A549 (cell line): ENCODE measurements around the gene POLR3B. TPM values are rescaled to one million over a fixed set of nuclear protein-coding genes. Genes with fewer than 3 reads are reported as not detected.
A peak's percentile ranks its signal among the peaks of the same experiment; 100 is the strongest.

Experiments used
- ATAC-seq, 2 experiments: fragments of 200-7000 bp in 1 of 2; fragments of >200 bp in 1 of 2; cut with Nextera tagmentation in 1 of 2; cut with Tn5 transposase in 1 of 2; 3 replicates each; pipeline versions ENCODE4 v1.8.0 to v1.9.1; 2018 to 2020; ENCODE audit warnings: mild to moderate bottlenecking in 1 of 2, moderate library complexity in 1 of 2
- CTCF ChIA-PET: fragments of 300-600 bp; sonication (Branson Sonifier 250); formaldehyde crosslinking; extraction: SDS; loops from one replicate; lab custom pipeline; 2021; ENCODE audit warnings: antibody characterized with exemption, inconsistent platforms; lab: Yijun Ruan, JAX
- POLR2A ChIA-PET: fragments of 350-600 bp; formaldehyde crosslinking; extraction: SDS; loops from one replicate; lab custom pipeline; 2021; ENCODE audit warnings: antibody characterized with exemption, inconsistent platforms; lab: Yijun Ruan, JAX
- DNase-seq, 2 experiments: peaks; one replicate each; pipeline versions ENCODE4 v3.0.0 to v3.0.0-alpha.2; 2011 to 2016; ENCODE audit warnings: low read depth in 1 of 2, low spot score in 1 of 2
- FAIRE-seq: peaks from 2 replicates; lab custom pipeline; 2011; peaks lifted over from hg19 to GRCh38; lab: Jason Lieb, UNC
- H3K27ac ChIP-seq, 2 experiments: fragments of >200 bp; sonication (Bioruptor Twin); formaldehyde crosslinking; 3 replicates each; pipeline ENCODE4 v1.5.1; 2016 to 2017
- H3K4me1 ChIP-seq: fragments of >200 bp; sonication (Bioruptor Twin); formaldehyde crosslinking; 3 replicates; pipeline ENCODE4 v1.6.1; 2016
- H3K4me2 ChIP-seq: fragments of >200 bp; sonication (Bioruptor Twin); formaldehyde crosslinking; 3 replicates; pipeline ENCODE4 v1.6.1; 2016
- H3K4me3 ChIP-seq: fragments of >200 bp; sonication (Bioruptor Twin); formaldehyde crosslinking; 3 replicates; pipeline ENCODE4 v1.5.1; 2016
- H3K9me3 ChIP-seq: fragments of >200 bp; sonication (Bioruptor Twin); formaldehyde crosslinking; 3 replicates; pipeline ENCODE4 v1.6.1; 2016
- CEBPB ChIP-seq, 2 experiments: fragments of >200 bp in 1 of 2; sonication (Bioruptor Twin) in 1 of 2; formaldehyde crosslinking in 1 of 2; IDR thresholded peaks; 2 replicates each; pipeline ENCODE4 v1.6.1; 2012 to 2016
- CHD4 ChIP-seq: fragments of 200-600 bp; sonication (generic); IDR thresholded peaks from 2 replicates; pipeline ENCODE4 v1.6.1; 2016; ENCODE audit warnings: antibody characterized with exemption, mild to moderate bottlenecking, borderline replicate concordance
- EHF ChIP-seq: fragments of 250-450 bp; sonication (Bioruptor Pico); IDR thresholded peaks from 2 replicates; pipeline ENCODE4 v1.5.0; 2020; ENCODE audit warnings: mild to moderate bottlenecking
- EP300 ChIP-seq, 2 experiments: fragments of >200 bp; sonication (Bioruptor Twin); formaldehyde crosslinking; IDR thresholded peaks; 2 replicates in 1 of 2; 3 replicates in 1 of 2; pipeline ENCODE4 v1.6.1; 2016 to 2017
- HDAC2 ChIP-seq: fragments of 200-600 bp; sonication (generic); IDR thresholded peaks from 2 replicates; pipeline ENCODE4 v1.6.1; 2016
- HOXA7 ChIP-seq: fragments of 250-450 bp; sonication (Bioruptor Pico); IDR thresholded peaks from 2 replicates; pipeline ENCODE4 v1.5.0; 2020; ENCODE audit warnings: mild to moderate bottlenecking, moderate library complexity
- JUN ChIP-seq, 2 experiments: fragments of >200 bp; sonication (Bioruptor Twin); formaldehyde crosslinking; IDR thresholded peaks; 2 replicates in 1 of 2; 3 replicates in 1 of 2; pipeline ENCODE4 v1.6.1; 2016 to 2017
- KDM5A ChIP-seq: fragments of 200-600 bp; sonication (generic); IDR thresholded peaks from 2 replicates; pipeline ENCODE4 v1.6.1; 2016; ENCODE audit warnings: antibody characterized with exemption, mild to moderate bottlenecking
- MAZ ChIP-seq: fragments of 150-350 bp; IDR thresholded peaks from 2 replicates; pipeline ENCODE4 v1.6.1; 2014; ENCODE audit warnings: antibody characterized with exemption, low read depth, low read length, borderline replicate concordance
- MYC ChIP-seq: IDR thresholded peaks from 2 replicates; pipeline ENCODE4 v1.6.1; 2012; ENCODE audit warnings: mild to moderate bottlenecking, inconsistent platforms, low read length, improper control_type of control experiment, borderline replicate concordance
- NFE2L2 ChIP-seq: fragments of 150-350 bp; conservative IDR thresholded peaks from 2 replicates; pipeline ENCODE4 v1.6.1; 2014; ENCODE audit warnings: low read length
- NR3C1 ChIP-seq: fragments of >200 bp; sonication (Bioruptor Twin); formaldehyde crosslinking; IDR thresholded peaks from 3 replicates; pipeline ENCODE4 v1.6.1; 2017
- PHF8 ChIP-seq: fragments of 200-600 bp; sonication (generic); IDR thresholded peaks from 2 replicates; pipeline ENCODE4 v1.6.1; 2016; ENCODE audit warnings: low read depth, mild to moderate bottlenecking, antibody characterized with exemption, moderate library complexity, borderline replicate concordance
- RAD21 ChIP-seq, 2 experiments: fragments of >200 bp in 1 of 2; sonication (Bioruptor Twin) in 1 of 2; formaldehyde crosslinking in 1 of 2; IDR thresholded peaks in 1 of 2; conservative IDR thresholded peaks in 1 of 2; 2 replicates in 1 of 2; 3 replicates in 1 of 2; pipeline ENCODE4 v1.6.1; 2012 to 2018; ENCODE audit warnings: inconsistent platforms in 1 of 2
- RARB ChIP-seq: fragments of 250-450 bp; sonication (Bioruptor Pico); IDR thresholded peaks from 2 replicates; pipeline ENCODE4 v1.8.0; 2021; ENCODE audit warnings: mild to moderate bottlenecking, moderate library complexity
- RCOR1 ChIP-seq: fragments of 150-350 bp; IDR thresholded peaks from 2 replicates; pipeline ENCODE4 v1.6.1; 2014; ENCODE audit warnings: antibody characterized with exemption, low read length, low read depth
- RFX5 ChIP-seq: fragments of 450-650 bp; IDR thresholded peaks from 2 replicates; pipeline ENCODE4 v1.7.1; 2014; ENCODE audit warnings: antibody characterized with exemption, mild to moderate bottlenecking, moderate library complexity
- TFCP2L1 ChIP-seq: fragments of 250-450 bp; sonication (Bioruptor Pico); IDR thresholded peaks from 2 replicates; pipeline ENCODE4 v1.5.0; 2021; ENCODE audit warnings: mild to moderate bottlenecking
- TP53 ChIP-seq: fragments of 250-450 bp; sonication (Bioruptor Pico); IDR thresholded peaks from 2 replicates; pipeline ENCODE4 v1.5.0; 2021; ENCODE audit warnings: mild to moderate bottlenecking, moderate library complexity
- ZSCAN20 ChIP-seq: fragments of 250-450 bp; sonication (Bioruptor Pico); IDR thresholded peaks from 2 replicates; pipeline ENCODE4 v1.8.0; 2022; ENCODE audit warnings: mild to moderate bottlenecking, moderate library complexity
- WGBS: methylation state at CpG from one replicate; pipeline ENCODE4 v1.1.6; 2017; ENCODE audit errors: missing lambda C conversion rate; 5-methylcytosine and 5-hydroxymethylcytosine counted together
- polyA plus RNA-seq, 4 experiments: library from polyadenylated mRNA; depleted of rRNA in 3 of 4; stranded (reverse); fragments of >200 nt; fragmentation: RNase III in 1 of 4; extraction: RNeasy Plus Mini Kit Qiagen cat#74134 plus additional on column Dnase treatment in 1 of 4; gene quantifications; 2 replicates in 3 of 4; 3 replicates in 1 of 4; pipeline ENCODE4 v1.2.3, GENCODE V29; 2011 to 2017
- TF ChIP-seq, protein P1 (sequence below): fragments of 250-450 bp; sonication (Bioruptor Pico); IDR thresholded peaks from 2 replicates; pipeline ENCODE4 v1.5.0; 2021; ENCODE audit warnings: mild to moderate bottlenecking, moderate library complexity, borderline replicate concordance
- TF ChIP-seq, protein P2 (sequence below): fragments of >200 bp; sonication (Bioruptor Twin); formaldehyde crosslinking; IDR thresholded peaks from 3 replicates; pipeline ENCODE4 v1.6.1; 2016
- TF ChIP-seq, protein P3 (sequence below): fragments of 450-650 bp; IDR thresholded peaks from 2 replicates; pipeline ENCODE4 v1.6.1; 2014; ENCODE audit warnings: antibody characterized with exemption

The POLR3B gene
- polyA plus RNA-seq, 2 of the 4 experiments (the other 2 are of a cell fraction): 5.4 to 10.7 TPM

DNA sequence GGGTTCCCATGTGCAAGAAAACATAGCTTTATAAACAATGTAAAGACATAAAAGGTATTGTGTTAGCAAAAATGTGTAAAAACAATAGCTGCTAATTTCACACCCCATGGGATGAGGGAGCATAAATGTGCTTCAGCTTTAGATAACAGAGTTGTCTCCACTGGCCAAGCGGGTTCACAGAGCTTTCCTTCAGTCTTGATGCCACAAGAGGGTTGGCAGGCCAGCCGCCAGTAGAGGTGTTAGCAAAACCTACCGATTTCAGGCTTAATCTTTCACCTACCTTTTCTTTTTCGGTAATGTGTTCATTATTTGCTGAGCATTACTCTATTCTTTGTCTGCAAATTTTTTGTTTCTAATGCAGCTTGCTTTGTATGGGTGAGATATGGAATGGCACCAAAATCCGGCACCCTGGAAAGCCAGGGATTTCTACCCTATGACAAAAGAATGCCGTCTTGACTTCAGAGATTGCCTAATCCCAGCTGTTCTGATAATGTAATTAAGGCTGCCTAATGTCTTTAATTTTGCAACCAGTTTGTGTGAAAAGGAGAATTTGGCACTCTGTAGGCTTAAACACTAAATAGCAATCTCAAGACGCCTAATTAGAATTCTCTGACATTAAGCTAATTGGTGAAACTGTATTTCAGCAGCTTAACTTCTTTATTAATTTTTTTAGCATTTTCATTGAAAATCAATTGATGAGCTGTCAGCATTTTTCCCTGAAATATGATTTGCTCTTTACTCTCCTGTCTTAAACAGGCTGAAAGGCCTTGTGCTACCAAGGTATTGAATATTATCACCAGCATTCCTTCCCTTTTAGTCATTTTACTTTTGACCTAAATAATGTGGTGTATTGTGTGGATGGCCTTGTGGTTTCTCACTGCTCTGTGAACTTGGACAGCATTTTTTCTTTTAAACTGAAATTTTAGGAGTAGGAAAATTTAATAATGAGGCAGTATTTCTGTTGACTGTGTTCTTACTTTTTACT lies 60.7 kb downstream of the POLR3B start (continued):
- no peak for TF ChIP-seq CHD4
- TF ChIP-seq ZSCAN20 (CRISPR knock-in tag): no peak
- TF ChIP-seq MYC: no peak
- TF ChIP-seq NFE2L2: no peak
- no peak for TF ChIP-seq TFCP2L1 (CRISPR knock-in tag)

DNA sequence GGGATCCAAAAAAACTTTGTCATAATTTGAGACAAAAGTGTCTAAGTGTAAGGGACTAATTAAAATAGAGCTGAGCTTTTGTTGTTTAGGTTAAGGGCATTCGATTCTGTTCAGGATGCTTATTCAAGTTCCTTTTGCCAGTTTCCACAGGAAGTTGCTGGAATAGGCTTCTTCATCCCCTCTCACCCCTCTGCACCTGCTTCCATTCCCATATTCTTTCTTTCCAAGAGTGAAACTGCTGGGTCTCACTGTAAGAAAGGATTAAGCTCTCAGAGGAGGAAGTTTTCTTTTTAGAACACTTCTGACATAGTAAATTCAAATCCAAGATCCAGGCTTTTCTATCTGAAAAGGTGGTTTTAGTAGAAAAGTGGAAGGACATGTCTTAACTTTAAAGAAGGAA lies 61.4 kb downstream of the POLR3B start:
- H3K4me3 ChIP-seq: no peak overlapping the region
- FAIRE-seq (no peak), DNase-seq (no peak), ATAC-seq (no peak)
- 52% methylated on average over 1 of the region's 1 CpG for WGBS
- H3K27ac ChIP-seq: no peak overlapping the region
- H3K4me2 ChIP-seq: 0 out of 3 replicates have a peak overlapping the region, but pooled peaks have one; percentile 45
- ChIA-PET CTCF (interaction anchor here (1.1 to 2.4 kb wide), 3 partner anchors 61 to 501 kb away, joined by 3 to 8 read pairs (median 3); partner anchors contain the start of gene POLR3B), POLR2A (interaction anchor here (0.8 kb wide), 1 partner anchor 60 kb away, joined by 3 read pairs; no protein-coding TSS in a partner anchor)
- H3K9me3 ChIP-seq: no peaks in the 10 kb centered on the region
- H3K4me1 ChIP-seq: peaks cover 9% of the 10 kb centered on the region; the same call in 2 of the 3 replicates
- TF ChIP-seq RFX5: no peak
- TF ChIP-seq TP53 (CRISPR knock-in tag): no peak
- TF ChIP-seq HOXA7 (CRISPR knock-in tag): no peak
- TF ChIP-seq ZSCAN20 (CRISPR knock-in tag): no peak
- TF ChIP-seq CEBPB (IDR thresholded peaks at IDR 0.05): no peak
- TF ChIP-seq KDM5A: no peak
- TF ChIP-seq RARB: no peak
- no peak for TF ChIP-seq PHF8
- no peak for TF ChIP-seq RCOR1
- TF ChIP-seq MAZ: no peak
- no peak for TF ChIP-seq HDAC2
- TF ChIP-seq, protein P1, sequence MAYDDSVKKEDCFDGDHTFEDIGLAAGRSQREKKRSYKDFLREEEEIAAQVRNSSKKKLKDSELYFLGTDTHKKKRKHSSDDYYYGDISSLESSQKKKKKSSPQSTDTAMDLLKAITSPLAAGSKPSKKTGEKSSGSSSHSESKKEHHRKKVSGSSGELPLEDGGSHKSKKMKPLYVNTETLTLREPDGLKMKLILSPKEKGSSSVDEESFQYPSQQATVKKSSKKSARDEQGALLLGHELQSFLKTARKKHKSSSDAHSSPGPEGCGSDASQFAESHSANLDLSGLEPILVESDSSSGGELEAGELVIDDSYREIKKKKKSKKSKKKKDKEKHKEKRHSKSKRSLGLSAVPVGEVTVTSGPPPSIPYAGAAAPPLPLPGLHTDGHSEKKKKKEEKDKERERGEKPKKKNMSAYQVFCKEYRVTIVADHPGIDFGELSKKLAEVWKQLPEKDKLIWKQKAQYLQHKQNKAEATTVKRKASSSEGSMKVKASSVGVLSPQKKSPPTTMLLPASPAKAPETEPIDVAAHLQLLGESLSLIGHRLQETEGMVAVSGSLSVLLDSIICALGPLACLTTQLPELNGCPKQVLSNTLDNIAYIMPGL (CRISPR knock-in tag): no peak
- TF ChIP-seq MYC: no peak
- TF ChIP-seq, protein P2, sequence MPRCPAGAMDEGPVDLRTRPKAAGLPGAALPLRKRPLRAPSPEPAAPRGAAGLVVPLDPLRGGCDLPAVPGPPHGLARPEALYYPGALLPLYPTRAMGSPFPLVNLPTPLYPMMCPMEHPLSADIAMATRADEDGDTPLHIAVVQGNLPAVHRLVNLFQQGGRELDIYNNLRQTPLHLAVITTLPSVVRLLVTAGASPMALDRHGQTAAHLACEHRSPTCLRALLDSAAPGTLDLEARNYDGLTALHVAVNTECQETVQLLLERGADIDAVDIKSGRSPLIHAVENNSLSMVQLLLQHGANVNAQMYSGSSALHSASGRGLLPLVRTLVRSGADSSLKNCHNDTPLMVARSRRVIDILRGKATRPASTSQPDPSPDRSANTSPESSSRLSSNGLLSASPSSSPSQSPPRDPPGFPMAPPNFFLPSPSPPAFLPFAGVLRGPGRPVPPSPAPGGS: no peak
- TF ChIP-seq EHF (CRISPR knock-in tag): no peak
- no peak for TF ChIP-seq NR3C1

DNA sequence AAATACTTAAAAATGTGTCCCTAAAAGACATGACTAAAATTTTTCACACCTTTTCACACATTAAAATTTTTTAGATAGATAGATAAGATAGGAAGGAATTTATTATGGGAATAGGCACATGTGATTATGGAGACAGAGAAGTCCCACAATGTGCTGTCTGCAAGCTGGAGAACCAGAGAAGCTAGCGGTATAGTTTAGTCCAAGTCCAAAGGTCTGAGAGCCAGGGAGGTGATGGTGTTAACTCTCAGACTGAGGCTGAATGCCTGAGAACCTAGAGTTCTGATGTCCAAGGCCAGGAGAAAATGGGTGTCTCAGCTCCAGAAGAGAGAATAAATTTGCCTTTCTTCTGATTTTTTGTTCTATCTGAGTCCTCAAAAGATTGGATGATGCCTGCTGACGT lies 65.7 kb downstream of the POLR3B start:
- no peak for FAIRE-seq
- ChIA-PET CTCF (interaction anchor here (0.6 kb wide), 1 partner anchor 352 kb away, joined by 3 read pairs; no protein-coding TSS in a partner anchor), POLR2A (no interaction called here)
- no peak for TF ChIP-seq JUN (IDR thresholded peaks at IDR 0.05)
- TF ChIP-seq EP300 (IDR thresholded peaks at IDR 0.05): no peak
- TF ChIP-seq MYC: no peak
- TF ChIP-seq, protein P1 (CRISPR knock-in tag): no peak
- TF ChIP-seq RARB: no peak
- no peak for TF ChIP-seq RAD21 (conservative IDR thresholded peaks at IDR 0.05 in 1 of 2, IDR thresholded peaks at IDR 0.05 in 1 of 2)
- TF ChIP-seq, protein P3, sequence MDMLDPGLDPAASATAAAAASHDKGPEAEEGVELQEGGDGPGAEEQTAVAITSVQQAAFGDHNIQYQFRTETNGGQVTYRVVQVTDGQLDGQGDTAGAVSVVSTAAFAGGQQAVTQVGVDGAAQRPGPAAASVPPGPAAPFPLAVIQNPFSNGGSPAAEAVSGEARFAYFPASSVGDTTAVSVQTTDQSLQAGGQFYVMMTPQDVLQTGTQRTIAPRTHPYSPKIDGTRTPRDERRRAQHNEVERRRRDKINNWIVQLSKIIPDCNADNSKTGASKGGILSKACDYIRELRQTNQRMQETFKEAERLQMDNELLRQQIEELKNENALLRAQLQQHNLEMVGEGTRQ: no peak
- Histone ChIP-seq H3K9me3 (no peaks in the 10 kb centered on the region), H3K4me2 (no peak overlapping the region), H3K4me1 (peaks cover 6% of the 10 kb centered on the region; the same call in 2 of the 3 replicates), H3K4me3 (no peak overlapping the region), H3K27ac (no peak overlapping the region)
- DNase-seq: no peak
- WGBS: 92% methylated on average over 2 of the region's 2 CpGs
- ATAC-seq: no peak
